Upper lobe of right lung (tissue), 1 donor: ENCODE measurements around the gene RGR. TPM values are rescaled to one million over a fixed set of nuclear protein-coding genes. Genes with fewer than 3 reads are reported as not detected.

Source experiments
- ATAC-seq: fragments of 200-7000 bp; cut with Tn5 transposase; one replicate; pipeline ENCODE4 v1.9.1; 2020; ENCODE audit warnings: mild to moderate bottlenecking, moderate library complexity
- DNase-seq: peaks from one replicate; pipeline ENCODE4 v3.0.0-alpha.2; 2020
- H3K27ac ChIP-seq: fragments of 200-600 bp; one replicate; pipeline ENCODE4 v1.8.0; 2022
- H3K27me3 ChIP-seq: fragments of 200-600 bp; one replicate; pipeline ENCODE4 v1.8.0; 2022; ENCODE audit warnings: mild to moderate bottlenecking
- H3K36me3 ChIP-seq: fragments of 200-600 bp; one replicate; pipeline ENCODE4 v1.8.0; 2022
- H3K4me1 ChIP-seq: fragments of 200-600 bp; one replicate; pipeline ENCODE4 v1.8.0; 2022
- H3K4me3 ChIP-seq: fragments of 200-600 bp; one replicate; pipeline ENCODE4 v1.8.0; 2022; ENCODE audit warnings: mild to moderate bottlenecking
- H3K9me3 ChIP-seq: fragments of 200-600 bp; one replicate; pipeline ENCODE4 v1.8.0; 2022
- intact Hi-C: fragments of 100-400 bp; cut with DNase I; formaldehyde crosslinking; loops from one replicate; pipeline ENCODE4 v1.11.0; 2022
- total RNA-seq: library from RNA; stranded (reverse); fragmentation: NEBNext Ultra II Directional; extraction: Animal tissue kit (Norgen Biotek cat#: 25700); gene quantifications from one replicate; pipeline ENCODE4 v1.2.1, GENCODE V29; 2021
- TF ChIP-seq, protein P1 (sequence below): fragments of 200-600 bp; IDR thresholded peaks from one replicate; pipeline ENCODE4 v1.8.0; 2022; ENCODE audit warnings: antibody characterized with exemption
- donor health status: DM: no; HTN: yes; CAD: no; lungs with severe emphysema.

RGR gene
- total RNA-seq, 1 donor from 2014 or later = 0.41 TPM

DNA sequence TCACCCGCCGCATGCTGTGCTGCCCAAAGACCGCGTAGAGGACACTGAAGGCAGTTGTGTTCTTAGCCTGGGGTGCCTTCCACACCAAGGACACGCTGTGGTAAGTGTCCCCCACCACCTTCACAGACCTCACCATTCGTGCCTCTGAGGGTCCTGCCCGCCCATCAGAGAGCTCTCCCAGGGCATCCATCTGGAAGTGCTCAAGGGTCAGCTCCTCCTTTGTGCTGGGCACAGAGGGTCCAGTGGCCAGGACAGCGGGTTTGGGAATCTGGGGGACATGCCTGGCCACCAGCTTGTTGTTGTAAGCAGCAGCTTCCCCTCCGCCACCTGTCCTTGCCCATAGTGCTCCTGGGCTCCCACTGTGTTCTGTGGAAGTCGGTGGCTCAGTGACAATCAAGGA lies 12.5 kb upstream of the RGR start:
- Histone ChIP-seq H3K9me3 (no peaks in the 10 kb centered on the region), H3K27ac (no peak overlapping the region), H3K27me3 (no peaks in the 10 kb centered on the region), H3K4me1 (no peaks in the 10 kb centered on the region), H3K4me3 (no peak overlapping the region), H3K36me3 (no peaks in the 10 kb centered on the region)
- ATAC-seq = no peak
- TF ChIP-seq, protein P1, sequence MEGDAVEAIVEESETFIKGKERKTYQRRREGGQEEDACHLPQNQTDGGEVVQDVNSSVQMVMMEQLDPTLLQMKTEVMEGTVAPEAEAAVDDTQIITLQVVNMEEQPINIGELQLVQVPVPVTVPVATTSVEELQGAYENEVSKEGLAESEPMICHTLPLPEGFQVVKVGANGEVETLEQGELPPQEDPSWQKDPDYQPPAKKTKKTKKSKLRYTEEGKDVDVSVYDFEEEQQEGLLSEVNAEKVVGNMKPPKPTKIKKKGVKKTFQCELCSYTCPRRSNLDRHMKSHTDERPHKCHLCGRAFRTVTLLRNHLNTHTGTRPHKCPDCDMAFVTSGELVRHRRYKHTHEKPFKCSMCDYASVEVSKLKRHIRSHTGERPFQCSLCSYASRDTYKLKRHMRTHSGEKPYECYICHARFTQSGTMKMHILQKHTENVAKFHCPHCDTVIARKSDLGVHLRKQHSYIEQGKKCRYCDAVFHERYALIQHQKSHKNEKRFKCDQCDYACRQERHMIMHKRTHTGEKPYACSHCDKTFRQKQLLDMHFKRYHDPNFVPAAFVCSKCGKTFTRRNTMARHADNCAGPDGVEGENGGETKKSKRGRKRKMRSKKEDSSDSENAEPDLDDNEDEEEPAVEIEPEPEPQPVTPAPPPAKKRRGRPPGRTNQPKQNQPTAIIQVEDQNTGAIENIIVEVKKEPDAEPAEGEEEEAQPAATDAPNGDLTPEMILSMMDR = no peak
- intact Hi-C loops = no loop called here
- DNase-seq = no peak

DNA sequence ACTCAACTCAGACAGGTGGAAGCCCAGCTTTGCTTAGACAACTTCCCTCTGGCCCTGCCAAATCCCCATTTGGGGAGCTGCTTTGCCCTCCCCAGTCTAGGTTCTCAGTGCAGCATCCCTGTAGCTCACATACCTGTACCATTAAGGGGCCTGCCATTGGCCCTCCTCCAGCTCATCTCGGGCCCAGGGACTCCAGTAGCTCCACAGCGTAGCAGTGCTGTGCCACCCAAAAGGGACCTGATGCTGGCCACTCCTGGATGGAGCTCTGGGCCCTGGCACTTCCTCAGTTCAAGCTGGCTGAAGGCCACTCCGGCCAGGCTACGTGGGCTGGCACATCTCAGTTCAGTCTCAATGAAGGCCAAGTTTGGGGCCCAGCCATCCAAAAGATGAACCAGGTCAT lies 10.9 kb upstream of the RGR start:
- no peaks in the 10 kb centered on the region for H3K36me3 ChIP-seq
- no peak overlapping the region for H3K4me3 ChIP-seq
- DNase-seq (no peak), ATAC-seq (no peak)
- no peaks in the 10 kb centered on the region for H3K4me1 ChIP-seq
- no peaks in the 10 kb centered on the region for H3K9me3 ChIP-seq
- TF ChIP-seq, protein P1 = no peak
- intact Hi-C loops = no loop called here
- no peak overlapping the region for H3K27ac ChIP-seq
- no peaks in the 10 kb centered on the region for H3K27me3 ChIP-seq

DNA sequence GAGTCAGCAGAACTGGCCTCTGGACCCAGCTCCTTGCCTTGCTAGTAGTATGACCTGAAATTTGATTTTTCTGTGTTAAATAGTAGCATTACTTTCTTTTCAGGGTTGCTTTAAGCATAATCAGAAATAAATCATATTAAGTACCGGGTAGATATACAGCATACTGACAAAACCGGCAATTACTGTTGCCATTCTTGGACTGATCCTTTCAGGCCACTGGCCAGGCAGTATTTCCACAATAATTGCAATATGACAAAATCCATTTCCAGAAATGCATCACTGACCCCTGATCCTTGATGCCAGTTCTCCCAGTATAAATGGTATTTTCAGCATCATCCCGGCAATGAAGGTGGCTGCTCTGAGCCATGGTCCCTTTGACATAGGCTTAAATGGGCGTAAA lies 10.4 kb upstream of the RGR start:
- Histone ChIP-seq H3K27me3 (no peaks in the 10 kb centered on the region), H3K36me3 (no peaks in the 10 kb centered on the region), H3K9me3 (no peaks in the 10 kb centered on the region), H3K4me1 (no peaks in the 10 kb centered on the region), H3K4me3 (no peak overlapping the region), H3K27ac (no peak overlapping the region)
- ATAC-seq = no peak
- TF ChIP-seq, protein P1 = no peak
- DNase-seq = no peak
- intact Hi-C loops = no loop called here

DNA sequence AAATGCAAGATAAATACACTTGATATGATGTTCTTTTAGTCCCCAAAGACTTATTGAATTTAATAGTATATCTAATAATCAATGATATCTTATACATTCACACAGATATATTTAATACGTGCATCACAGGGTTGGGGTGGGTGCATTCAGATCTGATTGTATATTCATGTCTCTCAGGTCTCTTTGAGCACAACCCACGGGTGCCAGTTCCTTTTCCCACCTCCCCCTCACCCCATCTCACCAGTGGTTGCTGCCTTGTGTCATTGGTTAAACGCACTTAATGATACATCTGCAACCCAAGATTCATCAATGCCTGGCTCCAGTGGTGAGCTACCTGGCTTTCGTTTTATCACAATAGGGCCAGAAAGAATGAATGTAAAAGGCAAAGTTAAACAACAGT lies 9.8 kb upstream of the RGR start:
- ATAC-seq = no peak
- TF ChIP-seq, protein P1 = no peak
- intact Hi-C loops = no loop called here

DNA sequence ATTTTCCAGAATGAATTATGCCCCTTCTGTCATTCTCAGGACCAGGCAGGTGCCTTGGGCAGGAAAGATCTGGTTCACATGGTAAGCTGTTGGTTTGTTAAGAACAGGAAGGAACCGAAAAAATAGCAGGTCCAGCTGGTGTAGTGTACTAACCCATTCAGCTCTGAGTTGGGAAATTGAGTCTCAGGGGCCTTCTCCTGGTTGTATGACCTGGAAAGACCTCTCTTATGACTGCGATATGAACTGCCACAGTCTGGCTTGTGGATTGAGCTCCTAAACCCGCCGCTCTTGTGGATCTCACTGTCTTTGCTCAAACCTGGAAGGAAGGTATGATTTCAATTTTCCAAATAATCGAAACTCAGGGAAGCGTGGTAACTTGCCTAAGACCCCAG lies 8.1 kb upstream of the RGR start:
- ATAC-seq (no peak), DNase-seq (no peak)
- TF ChIP-seq, protein P1 = no peak
- no peak overlapping the region for H3K27ac ChIP-seq
- no peak overlapping the region for H3K4me3 ChIP-seq
- no peaks in the 10 kb centered on the region for H3K4me1 ChIP-seq
- intact Hi-C loops = no loop called here
- no peaks in the 10 kb centered on the region for H3K9me3 ChIP-seq
- no peaks in the 10 kb centered on the region for H3K36me3 ChIP-seq
- no peaks in the 10 kb centered on the region for H3K27me3 ChIP-seq

More for the DNA sequence above, 9.8 kb upstream of the RGR start:
- H3K9me3 ChIP-seq = no peaks in the 10 kb centered on the region
- DNase-seq = no peak
- H3K27ac ChIP-seq = no peak overlapping the region
- no peaks in the 10 kb centered on the region for H3K36me3 ChIP-seq
- H3K27me3 ChIP-seq = no peaks in the 10 kb centered on the region
- no peak overlapping the region for H3K4me3 ChIP-seq
- H3K4me1 ChIP-seq = no peaks in the 10 kb centered on the region
